Left ventricle myocardium inferior (tissue), 1 donor: Measurements from ENCODE around the gene TOX2. TPM values are rescaled to one million over a fixed set of nuclear protein-coding genes. Genes with fewer than 3 reads are reported as not detected.

ENCODE experiments used
- DNase-seq: peaks from one replicate; pipeline ENCODE4 v3.0.0-alpha.2; 2020
- H3K27ac ChIP-seq: fragments of 200-600 bp; replicated peaks from 2 replicates; pipeline ENCODE4 v1.8.0; 2021
- H3K27me3 ChIP-seq: fragments of 200-600 bp; 2 replicates; pipeline ENCODE4 v1.8.0; 2021; ENCODE audit warnings: low read depth
- H3K36me3 ChIP-seq: fragments of 200-600 bp; 2 replicates; pipeline ENCODE4 v1.8.0; 2021
- H3K4me1 ChIP-seq: fragments of 200-600 bp; 2 replicates; pipeline ENCODE4 v1.8.0; 2021
- H3K4me3 ChIP-seq: fragments of 200-600 bp; 2 replicates; pipeline ENCODE4 v1.8.0; 2021; ENCODE audit warnings: mild to moderate bottlenecking, moderate library complexity
- H3K9me3 ChIP-seq: fragments of 200-600 bp; replicated peaks from 2 replicates; pipeline ENCODE4 v1.8.0; 2021
- CTCF ChIP-seq: fragments of 200-600 bp; IDR thresholded peaks from 2 replicates; pipeline ENCODE4 v1.8.0; 2021; ENCODE audit warnings: antibody characterized with exemption, mild to moderate bottlenecking, borderline replicate concordance
- intact Hi-C: fragments of 100-400 bp; cut with micrococcal nuclease; formaldehyde crosslinking; loops from one replicate; pipeline ENCODE4 v1.11.0; 2022
- total RNA-seq: library from RNA; stranded (reverse); fragmentation: NEBNext Ultra II Directional; extraction: Animal tissue kit (Norgen Biotek cat#: 25700); gene quantifications from one replicate; pipeline ENCODE4 v1.2.1, GENCODE V29; 2021
- donor health status: DM: no; HTN: yes; CAD: no; lungs with severe emphysema.

Gene TOX2
- total RNA-seq, 1 donor from 2014 or later = 0.30 TPM

- intact Hi-C loops = loop anchor here (5.0 kb wide), 1 partner anchor 329 kb away; no protein-coding TSS in a partner anchor
Observed at GRCh38 chr20:44081476-44081875, 166.8 kb downstream of the TOX2 start.

GRCh38 chr20:44081888-44082287 is 167.2 kb downstream of the TOX2 start:
- no peak for DNase-seq
- H3K4me1 ChIP-seq = peaks cover 24% of the 10 kb centered on the region
- no peak for TF ChIP-seq CTCF
- no peaks in the 10 kb centered on the region for H3K9me3 ChIP-seq
- no peak overlapping the region for H3K4me3 ChIP-seq
- intact Hi-C loops = loop anchor here (5.0 kb wide), 1 partner anchor 330 kb away; no protein-coding TSS in a partner anchor
- H3K27ac ChIP-seq = no peak overlapping the region
- H3K27me3 ChIP-seq = no peaks in the 10 kb centered on the region
- no peaks in the 10 kb centered on the region for H3K36me3 ChIP-seq

More at GRCh38 chr20:44081476-44081875, 166.8 kb downstream of the TOX2 start:
- TF ChIP-seq CTCF = no peak
- no peaks in the 10 kb centered on the region for H3K9me3 ChIP-seq
- no peak for DNase-seq
- H3K27ac ChIP-seq = no peak overlapping the region
- no peaks in the 10 kb centered on the region for H3K27me3 ChIP-seq
- no peaks in the 10 kb centered on the region for H3K36me3 ChIP-seq
- H3K4me1 ChIP-seq = peaks cover 24% of the 10 kb centered on the region
- no peak overlapping the region for H3K4me3 ChIP-seq

- no peak overlapping the region for H3K4me3 ChIP-seq
- no peak for TF ChIP-seq CTCF
- peak overlapping the region; percentile 76 for H3K27ac ChIP-seq
- peaks cover 30% of the 10 kb centered on the region for H3K4me1 ChIP-seq
- no peaks in the 10 kb centered on the region for H3K9me3 ChIP-seq
- peak; percentile 78 for DNase-seq
- intact Hi-C loops = loop anchor here (5.0 kb wide), 1 partner anchor 331 kb away; no protein-coding TSS in a partner anchor
- H3K27me3 ChIP-seq = peaks cover 8% of the 10 kb centered on the region
- no peaks in the 10 kb centered on the region for H3K36me3 ChIP-seq
Observed at GRCh38 chr20:44083220-44083933, 168.7 kb downstream of the TOX2 start.

GRCh38 chr20:44084439-44084838 is 169.8 kb downstream of the TOX2 start:
- H3K36me3 ChIP-seq = no peaks in the 10 kb centered on the region
- peaks cover 8% of the 10 kb centered on the region for H3K27me3 ChIP-seq
- DNase-seq = no peak
- no peak overlapping the region for H3K4me3 ChIP-seq
- peaks cover 30% of the 10 kb centered on the region for H3K4me1 ChIP-seq
- H3K27ac ChIP-seq = no peak overlapping the region
- intact Hi-C loops = loop anchor here (5.0 kb wide), 1 partner anchor 332 kb away; no protein-coding TSS in a partner anchor
- H3K9me3 ChIP-seq = no peaks in the 10 kb centered on the region
- no peak for TF ChIP-seq CTCF

GRCh38 chr20:44084891-44085290 is 170.2 kb downstream of the TOX2 start:
- TF ChIP-seq CTCF = no peak
- intact Hi-C loops = loop anchor here (5.0 kb wide), 1 partner anchor 333 kb away; no protein-coding TSS in a partner anchor
- H3K27ac ChIP-seq = no peak overlapping the region
- H3K27me3 ChIP-seq = peaks cover 8% of the 10 kb centered on the region
- DNase-seq = no peak
- no peaks in the 10 kb centered on the region for H3K36me3 ChIP-seq
- no peak overlapping the region for H3K4me3 ChIP-seq
- peaks cover 29% of the 10 kb centered on the region for H3K4me1 ChIP-seq
- no peaks in the 10 kb centered on the region for H3K9me3 ChIP-seq
